GM15510 (cell line): ENCODE results near the gene CSNK1D.

Source experiments
- POLR2A ChIP-seq: IDR thresholded peaks from 3 replicates; pipeline ENCODE4 v1.6.1; 2011; ENCODE audit warnings: borderline replicate concordance; ENCODE audit not compliant: insufficient read length; ENCODE audit errors: extremely low read depth

CSNK1D gene

DNA sequence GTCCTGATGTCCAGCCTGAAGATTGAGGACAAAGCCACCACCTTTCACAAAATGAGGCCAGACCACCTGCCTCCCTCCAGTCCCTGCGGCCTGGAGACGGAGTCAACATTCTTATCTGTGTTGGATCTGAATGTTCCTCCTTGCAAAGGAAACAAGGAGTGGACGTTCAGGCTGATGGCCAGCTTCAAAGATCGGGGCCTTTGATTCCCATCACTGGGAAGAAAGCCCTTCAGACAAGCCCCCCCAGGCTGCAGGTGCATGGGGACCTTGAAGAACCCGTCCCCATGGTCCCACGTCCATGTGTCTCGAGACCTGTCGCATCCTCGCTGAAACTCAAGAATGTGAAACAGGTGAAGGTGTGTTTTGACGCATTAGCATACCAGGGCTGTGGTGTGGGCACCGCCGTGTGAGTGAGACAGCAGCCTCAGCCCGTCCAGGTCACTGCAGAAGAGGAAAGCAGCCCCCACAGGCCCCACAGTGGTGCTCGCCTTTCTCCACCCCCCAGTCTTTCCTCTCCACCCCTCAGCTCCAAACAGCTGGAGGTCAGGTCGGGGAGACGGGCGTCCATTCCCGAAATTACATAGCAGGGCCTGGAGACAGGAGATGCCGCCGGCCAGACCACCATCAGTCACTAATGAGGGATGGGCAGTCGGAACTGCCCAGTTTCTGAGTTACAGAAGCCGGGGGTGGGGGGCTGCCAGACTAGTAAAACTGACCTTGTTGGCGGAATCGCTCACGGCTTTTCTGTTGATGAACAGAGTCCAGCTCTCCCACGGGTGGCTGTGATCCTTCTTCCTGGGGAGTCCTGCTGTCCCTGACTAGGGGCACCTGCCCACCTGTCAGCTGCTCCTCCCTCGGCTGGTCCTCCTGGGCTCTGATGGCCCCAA, 877 bp upstream of the CSNK1D start:
- no peak for TF ChIP-seq POLR2A

DNA sequence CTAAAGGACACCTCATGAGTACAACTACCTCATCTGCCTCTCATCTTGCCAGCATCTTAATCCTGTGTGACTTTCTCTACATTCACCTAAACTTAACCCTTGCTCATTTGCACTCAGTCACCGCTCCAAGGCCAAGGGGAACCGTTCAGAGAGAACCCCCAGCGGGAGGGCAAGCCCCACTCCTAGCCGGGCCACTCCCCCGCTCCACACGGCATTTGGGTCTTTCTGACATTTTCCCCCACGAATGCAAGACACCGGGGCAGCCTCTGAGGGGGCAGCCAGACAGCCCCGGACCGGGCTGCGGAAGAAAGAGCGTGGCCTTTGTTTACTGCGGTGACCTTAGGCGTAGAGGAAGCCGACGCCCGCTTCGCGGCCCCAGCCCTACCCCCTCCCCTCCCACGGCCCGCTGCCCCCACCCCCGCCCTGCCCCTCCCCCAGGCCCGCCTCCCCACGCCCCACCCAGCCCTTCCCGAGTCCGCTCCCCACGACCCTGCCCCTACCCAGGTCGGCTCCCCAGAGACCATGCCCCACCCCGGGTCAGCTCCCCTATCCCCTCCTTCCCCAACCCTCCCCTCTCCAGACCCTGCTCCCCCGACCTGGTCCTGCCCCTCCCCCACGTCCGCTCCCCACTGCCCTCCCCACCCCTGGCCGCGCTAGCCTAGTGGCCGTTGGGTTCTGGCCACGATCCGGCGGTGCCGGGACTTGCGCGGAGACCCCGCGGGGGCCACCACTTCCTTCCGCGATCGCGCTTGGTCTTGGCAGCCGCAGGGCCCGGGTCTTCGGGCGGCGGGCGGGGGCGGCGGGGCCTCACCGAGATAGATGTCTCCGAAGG, 789 bp downstream of the CSNK1D start:
- TF ChIP-seq POLR2A, result no peak

DNA sequence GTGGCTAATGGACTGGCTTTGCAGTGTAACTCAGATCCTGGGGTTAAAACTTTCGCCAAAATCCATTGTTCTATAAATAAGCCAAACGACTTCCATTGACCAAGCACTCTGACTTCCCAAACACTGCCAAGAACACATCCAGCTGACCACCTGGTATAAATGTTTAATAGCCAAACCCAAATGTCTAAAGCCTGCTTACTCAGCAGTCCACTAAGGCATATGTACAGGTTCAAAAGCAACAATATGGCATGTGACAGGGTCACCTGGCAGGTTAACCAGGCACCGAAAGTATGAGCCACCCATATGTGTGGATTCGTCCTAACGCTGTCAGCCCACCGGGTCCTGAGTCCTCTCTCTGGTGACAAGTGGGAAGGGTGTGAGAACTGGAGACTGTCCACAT, 2.1 kb downstream of the CSNK1D start:
- no peak for TF ChIP-seq POLR2A

DNA sequence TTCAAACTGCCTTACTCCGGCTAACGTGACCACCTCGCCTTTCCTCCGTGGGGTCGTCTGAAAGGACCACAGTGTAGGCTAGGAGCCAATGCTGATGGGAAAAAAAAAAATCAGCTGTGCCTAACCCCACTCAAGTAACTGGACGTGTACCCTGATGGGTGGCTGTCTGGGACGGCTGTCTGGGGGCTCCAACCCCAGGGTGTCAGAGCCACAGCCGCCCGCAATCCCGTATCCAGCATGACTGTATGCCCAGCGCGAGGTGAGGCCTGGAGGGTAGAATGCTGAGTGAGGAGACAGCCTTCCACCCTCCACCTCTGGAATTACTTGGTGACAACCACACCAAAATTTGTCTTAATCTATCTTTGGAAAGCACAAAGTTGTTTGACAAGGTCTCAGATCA, 2.8 kb downstream of the CSNK1D start:
- no peak for TF ChIP-seq POLR2A

DNA sequence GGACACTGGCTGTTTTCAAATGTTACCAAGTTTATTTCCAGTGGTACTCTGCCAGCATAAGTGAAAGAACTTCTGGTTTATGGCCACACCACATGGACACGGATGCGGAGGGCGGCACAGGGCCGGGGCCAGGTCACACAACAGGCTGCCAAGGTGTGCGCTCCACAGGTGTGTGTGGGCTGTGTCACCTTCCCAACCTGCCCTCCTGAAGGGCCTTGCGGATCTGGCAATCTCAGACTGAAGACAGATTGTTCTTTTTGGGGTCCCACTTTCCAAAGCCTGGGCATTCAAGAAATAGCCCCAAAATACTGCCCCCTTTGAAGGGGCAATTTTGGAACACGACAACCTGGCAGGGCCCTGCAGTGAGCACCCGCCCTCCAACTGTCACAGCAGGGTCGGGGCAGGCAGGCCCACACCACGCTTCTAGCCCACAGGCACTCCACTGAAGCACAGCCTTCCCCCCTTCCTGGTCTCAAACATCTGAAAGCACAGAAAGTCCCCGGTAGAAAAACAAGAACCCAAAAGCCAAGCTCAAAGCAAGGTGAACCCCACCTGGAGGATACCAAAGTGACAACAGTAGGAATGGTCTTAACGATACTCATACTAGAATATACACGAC, 3.5 kb downstream of the CSNK1D start:
- TF ChIP-seq POLR2A, result no peak

DNA sequence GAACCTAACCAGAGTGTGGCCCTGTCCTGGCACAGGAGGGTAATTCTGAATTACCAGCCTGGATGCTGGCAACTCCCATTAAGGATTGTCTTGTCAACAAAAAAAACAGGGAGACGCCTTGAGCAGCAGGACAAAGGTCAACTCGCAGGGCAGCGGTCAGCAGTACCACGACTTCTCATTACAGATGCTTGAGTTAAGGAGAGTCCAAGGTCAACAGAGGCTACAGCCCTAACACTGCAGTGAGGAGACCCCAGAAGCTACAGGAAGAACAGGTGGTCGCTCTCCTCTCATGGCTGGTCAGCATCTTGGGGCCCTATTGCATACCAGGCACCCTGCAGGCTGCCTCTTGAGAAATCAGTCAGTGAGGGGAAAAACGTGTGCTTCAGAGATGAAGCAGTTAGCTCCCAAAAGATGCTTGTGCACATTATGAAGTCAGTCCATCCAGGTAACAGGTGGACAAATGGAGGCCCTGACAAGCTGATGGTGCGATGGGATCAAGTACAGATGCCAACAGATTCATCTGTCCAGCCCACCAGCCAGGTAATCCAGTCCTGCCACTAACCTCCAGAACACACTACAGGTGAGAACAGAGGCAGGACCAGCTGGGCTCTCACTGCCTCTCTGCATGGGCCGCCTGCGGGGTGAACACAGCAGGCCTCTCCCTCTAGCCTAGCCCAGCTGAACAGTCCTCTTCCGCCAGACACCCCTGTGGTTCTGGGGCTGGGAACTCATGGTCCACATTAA, 4.2 kb downstream of the CSNK1D start:
- no peak for TF ChIP-seq POLR2A

DNA sequence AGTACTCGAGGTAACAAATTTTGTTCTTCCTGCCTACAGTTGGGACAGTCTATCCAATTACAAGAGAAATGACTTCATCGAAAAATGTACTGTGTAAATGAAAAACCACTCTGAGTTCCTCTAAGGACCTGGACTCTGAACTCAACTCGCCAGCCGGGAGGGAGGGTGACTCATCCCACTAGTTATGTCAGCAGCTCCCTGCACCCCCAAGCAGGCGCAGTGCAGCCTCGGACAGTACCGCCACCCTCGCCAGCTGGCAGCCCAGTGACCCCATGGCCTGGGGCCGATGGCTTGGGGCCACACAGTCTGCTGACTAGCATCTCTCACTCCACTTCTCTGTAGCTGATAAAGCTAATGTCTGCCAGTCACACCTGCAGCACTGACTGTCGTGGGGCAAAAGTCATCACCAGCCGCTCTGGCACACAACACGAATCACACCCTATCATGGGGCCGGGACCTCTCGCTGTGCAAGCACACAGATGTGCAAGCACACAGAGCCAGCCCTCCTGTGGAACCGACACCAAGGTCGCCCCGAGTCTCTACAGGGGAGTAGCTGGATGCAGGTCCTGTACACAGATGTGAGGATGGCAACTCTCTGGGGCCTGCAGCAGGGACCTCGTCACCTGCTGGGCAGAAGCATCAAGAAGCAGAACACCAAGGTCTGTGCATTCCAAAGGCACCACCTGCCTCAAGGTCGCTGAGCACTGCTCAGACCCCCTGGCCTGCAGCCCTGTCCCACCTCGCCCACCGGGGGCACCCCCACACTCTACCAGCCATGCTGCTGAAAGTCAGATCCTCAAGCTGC, 5.7 kb downstream of the CSNK1D start:
- no peak for TF ChIP-seq POLR2A

DNA sequence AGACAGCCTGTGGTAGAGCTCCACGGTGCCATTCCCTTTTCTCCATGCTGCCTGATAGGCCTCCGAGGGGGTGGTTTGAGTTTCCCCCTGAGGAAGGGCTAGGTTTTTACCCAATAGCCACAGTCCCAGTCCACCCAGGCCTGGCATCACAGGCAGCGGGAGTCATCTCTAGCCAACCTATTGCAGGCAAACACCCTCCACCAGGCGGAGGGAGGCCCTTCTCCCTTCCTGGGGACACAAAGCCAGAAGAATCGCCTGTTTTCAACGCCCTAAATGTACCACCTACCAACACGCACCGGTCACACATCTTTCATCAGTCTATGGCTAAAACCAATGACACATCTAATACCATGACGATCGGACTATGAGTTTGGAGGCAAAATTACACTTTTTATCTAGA, 7.4 kb downstream of the CSNK1D start:
- TF ChIP-seq POLR2A, result no peak

DNA sequence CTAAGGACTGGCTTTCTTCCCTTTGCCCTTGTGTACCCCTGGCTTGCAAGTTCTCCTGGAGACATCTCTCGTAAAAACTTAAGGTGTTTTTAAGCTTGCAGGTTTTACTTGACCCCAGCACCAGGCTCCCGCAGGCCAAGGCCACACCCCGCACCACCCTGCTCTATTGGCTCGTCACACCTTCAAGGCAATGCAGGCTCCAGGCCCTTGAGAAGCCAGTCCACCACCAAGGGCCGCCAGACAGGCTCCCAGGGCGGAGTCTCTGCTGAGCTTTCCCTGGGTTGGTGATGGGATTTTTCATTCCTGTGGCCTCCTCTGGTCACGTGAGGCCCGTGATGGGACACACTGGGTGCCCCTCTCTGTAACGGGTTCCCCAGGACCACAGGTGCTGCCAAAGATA, 9.9 kb downstream of the CSNK1D start:
- TF ChIP-seq POLR2A, result no peak

DNA sequence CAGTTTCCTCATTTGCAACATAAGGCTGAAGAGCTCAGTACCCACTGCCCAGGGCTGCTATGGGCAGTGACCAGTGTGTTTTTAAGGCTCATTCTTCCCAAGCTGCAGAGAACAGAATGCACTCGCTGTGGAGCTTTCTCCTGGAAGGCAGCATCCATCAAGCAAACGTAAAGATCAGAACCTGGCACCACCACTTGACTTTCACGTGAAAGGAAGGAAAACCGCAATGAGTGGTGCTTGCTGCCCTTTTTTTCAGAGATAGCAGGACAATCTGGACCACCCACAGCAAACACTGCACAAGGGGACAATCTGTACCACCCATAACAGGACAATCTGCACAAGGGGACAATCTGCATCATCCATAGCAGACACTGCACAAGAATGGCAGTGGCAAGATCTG, 11.2 kb downstream of the CSNK1D start:
- no peak for TF ChIP-seq POLR2A

DNA sequence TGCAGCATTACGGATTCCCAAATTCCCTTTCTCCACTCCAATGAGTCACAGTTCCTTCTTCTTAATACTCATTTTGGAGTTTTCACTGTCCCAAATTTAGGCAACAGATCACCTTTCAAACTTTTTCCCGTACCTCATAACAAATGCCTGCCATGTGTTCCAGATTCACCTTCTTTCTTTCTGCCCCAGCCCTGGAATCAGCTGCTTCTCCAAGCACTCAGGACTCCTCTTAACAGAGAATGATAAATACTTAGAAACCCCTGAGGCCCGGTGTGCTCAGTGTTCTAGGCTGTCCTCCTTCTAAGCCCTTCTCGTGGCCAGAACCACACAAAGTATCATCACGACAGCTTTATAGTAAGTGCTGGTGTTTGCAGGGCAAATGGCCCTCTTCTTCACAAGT, 14.9 kb downstream of the CSNK1D start:
- TF ChIP-seq POLR2A, result no peak

DNA sequence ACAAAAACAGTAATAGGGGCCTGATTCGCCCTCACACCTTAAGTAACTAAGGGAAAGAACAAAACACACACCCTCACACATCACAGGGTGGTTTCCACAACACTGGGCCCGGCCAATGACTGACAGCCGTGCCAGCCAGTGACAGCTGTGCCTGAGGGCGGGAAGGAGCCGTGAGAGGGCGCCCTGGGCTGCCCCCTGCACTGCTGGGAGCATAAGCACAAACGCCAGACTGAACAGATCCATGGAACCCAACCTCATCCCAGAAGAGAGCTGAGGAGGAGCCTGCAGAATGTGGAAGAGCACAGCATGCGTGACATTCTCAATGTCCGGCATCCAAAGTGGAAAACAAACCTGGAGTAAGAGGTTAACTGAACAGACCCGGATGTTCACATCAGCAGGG, 16.0 kb downstream of the CSNK1D start:
- no peak for TF ChIP-seq POLR2A

DNA sequence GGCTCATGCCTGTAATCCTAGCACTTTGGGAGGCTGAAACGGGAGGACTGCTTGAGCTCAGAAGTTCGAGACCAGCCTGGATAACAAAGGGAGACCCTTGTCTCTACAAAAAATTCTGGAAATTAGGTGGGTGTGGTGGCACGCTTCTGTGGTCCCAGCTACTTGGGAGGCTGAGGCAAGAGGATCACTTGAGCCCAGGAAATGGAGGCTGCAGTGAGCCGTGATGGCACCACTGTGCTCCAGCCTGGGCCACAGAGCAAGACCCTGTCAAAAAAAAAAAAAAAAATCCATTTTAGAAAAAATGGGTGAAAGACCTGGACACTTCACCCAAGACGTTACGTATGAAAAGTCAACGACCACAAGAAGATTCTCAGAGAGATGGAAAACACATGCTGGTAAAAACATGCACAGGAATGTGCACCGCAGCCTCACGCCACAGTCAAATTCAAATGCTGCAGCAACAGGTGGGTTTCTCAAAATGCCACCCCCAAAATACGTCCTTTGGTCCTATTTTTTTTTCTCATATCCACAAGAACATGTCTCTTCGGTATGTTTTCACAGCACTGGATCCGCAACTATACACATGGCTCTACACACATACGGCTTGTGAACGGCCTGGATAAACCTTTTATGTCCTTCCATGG, 17.1 kb downstream of the CSNK1D start:
- no peak for TF ChIP-seq POLR2A
